Activated CD8-positive, alpha-beta T cell treated with anti-CD3 and anti-CD28 coated beads for 36 hours (primary cell): ENCODE measurements around the gene NTMT2. TPM values are rescaled to one million over a fixed set of nuclear protein-coding genes. Genes with fewer than 3 reads are reported as not detected.

Experiments used
- ATAC-seq: fragments of 200-7000 bp; cut with Tn5 transposase; one replicate; pipeline ENCODE4 v1.10.0; 2021; ENCODE audit warnings: mild to moderate bottlenecking, moderate library complexity
- CTCF ChIA-PET: fragments of 350-600 bp; sonication (Branson Sonifier 250); formaldehyde crosslinking; loops from one replicate; lab custom pipeline; 2021; ENCODE audit warnings: antibody characterized with exemption; lab: Charles Lee
- POLR2A ChIA-PET: fragments of 350-600 bp; sonication (Branson Sonifier 250); formaldehyde crosslinking; loops from one replicate; lab custom pipeline; 2021; ENCODE audit warnings: antibody characterized with exemption; lab: Charles Lee
- DNase-seq: peaks from one replicate; pipeline ENCODE4 v3.0.0-alpha.2; 2020
- H3K27ac Mint-ChIP-seq: one replicate; pipeline ENCODE4 v1.8.0; 2021; ENCODE audit warnings: mild to moderate bottlenecking, mixed read lengths
- H3K27me3 Mint-ChIP-seq: one replicate; pipeline ENCODE4 v1.8.0; 2021; ENCODE audit warnings: mixed read lengths
- H3K36me3 Mint-ChIP-seq: one replicate; pipeline ENCODE4 v1.8.0; 2021; ENCODE audit warnings: low read depth, mixed read lengths
- H3K4me1 Mint-ChIP-seq: one replicate; pipeline ENCODE4 v1.8.0; 2021; ENCODE audit warnings: low read depth, mixed read lengths
- H3K4me3 Mint-ChIP-seq: one replicate; pipeline ENCODE4 v1.8.0; 2021; ENCODE audit warnings: mild to moderate bottlenecking, moderate library complexity, mixed read lengths
- H3K9me3 Mint-ChIP-seq: one replicate; pipeline ENCODE4 v1.8.0; 2021; ENCODE audit warnings: mixed read lengths
- intact Hi-C: fragments of 100-400 bp; cut with micrococcal nuclease; formaldehyde crosslinking; loops from one replicate; pipeline ENCODE4 v1.10.0; 2022
- total RNA-seq, 2 experiments: library from RNA; stranded (reverse); gene quantifications; one replicate each; pipeline ENCODE4 v1.2.3, GENCODE V29; 2021
- TF ChIP-seq, protein P1 (sequence below): fragments of 200-600 bp; IDR thresholded peaks from one replicate; pipeline ENCODE4 v1.8.0; 2022; ENCODE audit warnings: antibody characterized with exemption, mild to moderate bottlenecking

NTMT2 gene
- total RNA-seq, 2 experiments from 2014 or later: not detected

DNA sequence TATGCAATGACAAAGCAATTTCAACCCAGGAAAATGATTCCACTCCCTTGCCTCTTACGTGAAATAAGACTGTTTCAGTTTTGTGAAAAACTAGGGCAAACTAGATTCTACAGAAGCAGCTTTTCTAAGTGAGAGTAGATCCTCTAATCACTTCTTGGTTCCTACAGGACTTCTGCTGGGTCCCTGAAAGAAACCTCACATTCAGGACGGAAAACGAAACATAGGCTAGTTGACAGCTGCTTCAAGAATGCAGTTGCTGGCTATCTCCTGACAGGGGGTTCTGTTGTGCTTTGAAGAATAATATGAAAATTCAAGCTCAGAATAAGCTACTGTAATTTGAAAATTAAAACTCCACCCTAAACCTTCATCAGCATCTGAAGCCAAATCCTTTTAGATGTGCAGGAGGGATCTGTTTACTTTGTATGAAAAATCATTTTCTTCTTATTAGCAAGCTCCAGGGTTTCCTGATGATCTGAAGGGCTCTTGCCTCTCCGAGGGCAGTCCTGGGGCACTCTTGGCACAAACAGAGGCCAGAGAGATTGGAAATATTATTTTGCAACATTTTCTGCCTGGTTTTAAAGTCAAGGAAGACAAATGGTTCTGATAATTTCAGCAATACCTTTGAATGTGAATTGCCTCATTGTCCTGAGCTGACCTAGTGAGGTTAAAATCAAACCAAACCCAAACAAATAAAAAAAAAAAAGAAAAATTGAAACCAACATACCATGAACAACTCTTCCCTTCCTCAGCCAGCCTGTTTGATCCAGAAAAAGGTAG is 55.0 kb downstream of the NTMT2 start:
- TF ChIP-seq, protein P1, sequence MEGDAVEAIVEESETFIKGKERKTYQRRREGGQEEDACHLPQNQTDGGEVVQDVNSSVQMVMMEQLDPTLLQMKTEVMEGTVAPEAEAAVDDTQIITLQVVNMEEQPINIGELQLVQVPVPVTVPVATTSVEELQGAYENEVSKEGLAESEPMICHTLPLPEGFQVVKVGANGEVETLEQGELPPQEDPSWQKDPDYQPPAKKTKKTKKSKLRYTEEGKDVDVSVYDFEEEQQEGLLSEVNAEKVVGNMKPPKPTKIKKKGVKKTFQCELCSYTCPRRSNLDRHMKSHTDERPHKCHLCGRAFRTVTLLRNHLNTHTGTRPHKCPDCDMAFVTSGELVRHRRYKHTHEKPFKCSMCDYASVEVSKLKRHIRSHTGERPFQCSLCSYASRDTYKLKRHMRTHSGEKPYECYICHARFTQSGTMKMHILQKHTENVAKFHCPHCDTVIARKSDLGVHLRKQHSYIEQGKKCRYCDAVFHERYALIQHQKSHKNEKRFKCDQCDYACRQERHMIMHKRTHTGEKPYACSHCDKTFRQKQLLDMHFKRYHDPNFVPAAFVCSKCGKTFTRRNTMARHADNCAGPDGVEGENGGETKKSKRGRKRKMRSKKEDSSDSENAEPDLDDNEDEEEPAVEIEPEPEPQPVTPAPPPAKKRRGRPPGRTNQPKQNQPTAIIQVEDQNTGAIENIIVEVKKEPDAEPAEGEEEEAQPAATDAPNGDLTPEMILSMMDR: no peak
- no peaks in the 10 kb centered on the region for H3K36me3 Mint-ChIP-seq
- no peaks in the 10 kb centered on the region for H3K9me3 Mint-ChIP-seq
- ChIA-PET CTCF (no interaction called here), POLR2A (no interaction called here)
- intact Hi-C loops: no loop called here
- ATAC-seq (no peak), DNase-seq (no peak)
- H3K4me3 Mint-ChIP-seq: no peak overlapping the region
- no peaks in the 10 kb centered on the region for H3K4me1 Mint-ChIP-seq
- H3K27me3 Mint-ChIP-seq: peaks cover 20% of the 10 kb centered on the region
- no peak overlapping the region for H3K27ac Mint-ChIP-seq

GRCh38 chr1:170203693-170204092 is 57.9 kb downstream of the NTMT2 start:
- H3K36me3 Mint-ChIP-seq: peaks cover 4% of the 10 kb centered on the region
- no peaks in the 10 kb centered on the region for H3K4me1 Mint-ChIP-seq
- intact Hi-C loops: no loop called here
- DNase-seq: no peak
- ChIA-PET POLR2A (no interaction called here), CTCF (no interaction called here)
- no peak overlapping the region for H3K27ac Mint-ChIP-seq
- TF ChIP-seq, protein P1: no peak
- H3K27me3 Mint-ChIP-seq: peaks cover 12% of the 10 kb centered on the region
- ATAC-seq: no peak
- peaks cover 9% of the 10 kb centered on the region for H3K9me3 Mint-ChIP-seq
- H3K4me3 Mint-ChIP-seq: no peak overlapping the region

DNA sequence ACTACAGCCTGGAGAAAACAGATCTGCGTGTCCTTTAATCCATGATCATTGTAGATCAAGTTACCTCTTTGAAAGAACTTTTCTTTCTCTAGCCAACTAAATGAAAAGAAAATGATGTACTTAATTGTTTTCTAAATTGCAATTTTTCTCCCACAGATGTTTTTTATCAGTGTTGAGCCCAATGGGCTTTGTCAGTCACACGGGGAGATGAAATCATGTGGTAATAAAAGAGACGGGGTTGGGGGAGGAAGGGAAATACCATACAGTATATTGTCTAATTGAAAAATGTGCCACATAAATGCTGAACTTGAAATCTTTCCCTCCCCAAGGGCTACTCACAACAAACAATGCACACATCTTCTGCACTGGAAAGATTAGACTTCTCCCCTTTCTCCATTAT is 58.4 kb downstream of the NTMT2 start:
- DNase-seq (no peak), ATAC-seq (no peak)
- POLR2A ChIA-PET: interaction anchor here (0.6 kb wide), 1 partner anchor 384 kb away, joined by 3 read pairs; no protein-coding TSS in a partner anchor
- intact Hi-C loops: no loop called here
- peaks cover 9% of the 10 kb centered on the region for H3K9me3 Mint-ChIP-seq
- no peaks in the 10 kb centered on the region for H3K4me1 Mint-ChIP-seq
- peaks cover 4% of the 10 kb centered on the region for H3K36me3 Mint-ChIP-seq
- TF ChIP-seq, protein P1: no peak
- CTCF ChIA-PET: no interaction called here
- H3K27ac Mint-ChIP-seq: no peak overlapping the region
- peaks cover 12% of the 10 kb centered on the region for H3K27me3 Mint-ChIP-seq
- no peak overlapping the region for H3K4me3 Mint-ChIP-seq

GRCh38 chr1:170205301-170205700 is 59.5 kb downstream of the NTMT2 start:
- intact Hi-C loops: no loop called here
- H3K4me1 Mint-ChIP-seq: no peaks in the 10 kb centered on the region
- no peak overlapping the region for H3K27ac Mint-ChIP-seq
- peaks cover 5% of the 10 kb centered on the region for H3K27me3 Mint-ChIP-seq
- H3K9me3 Mint-ChIP-seq: peaks cover 9% of the 10 kb centered on the region
- no peak for ATAC-seq
- H3K4me3 Mint-ChIP-seq: no peak overlapping the region
- DNase-seq: no peak
- H3K36me3 Mint-ChIP-seq: peaks cover 4% of the 10 kb centered on the region
- ChIA-PET POLR2A (no interaction called here), CTCF (no interaction called here)
- TF ChIP-seq, protein P1: no peak

GRCh38 chr1:170209125-170209524 is 63.4 kb downstream of the NTMT2 start:
- no peak for DNase-seq
- POLR2A ChIA-PET: no interaction called here
- Mint-ChIP-seq H3K9me3 (peaks cover 9% of the 10 kb centered on the region), H3K36me3 (peaks cover 4% of the 10 kb centered on the region), H3K4me1 (peaks cover 3% of the 10 kb centered on the region), H3K27ac (no peak overlapping the region), H3K4me3 (no peak overlapping the region), H3K27me3 (peaks cover 15% of the 10 kb centered on the region)
- TF ChIP-seq, protein P1: no peak
- intact Hi-C loops: no loop called here
- no peak for ATAC-seq
- CTCF ChIA-PET: no interaction called here
